Prostate gland (tissue), 2 donors: Measurements from ENCODE around the gene STAC2. TPM values are rescaled to one million over a fixed set of nuclear protein-coding genes. Genes with fewer than 3 reads are reported as not detected.
A peak's percentile ranks its signal among the peaks of the same experiment; 100 is the strongest.

Experiments used
- DNase-seq: peaks from one replicate; pipeline ENCODE4 v3.0.0-alpha.2; 2019; ENCODE audit warnings: low spot score
- H3K27ac ChIP-seq, 2 donors: fragments of 200-600 bp; sonication (generic); 2 replicates each; pipeline ENCODE4 v1.5.1; 2017 to 2019
- H3K27me3 ChIP-seq: fragments of 200-600 bp; sonication (generic); replicated peaks from 2 replicates; pipeline ENCODE4 v1.5.1; 2019; ENCODE audit not compliant: insufficient read depth
- H3K36me3 ChIP-seq, 2 donors: fragments of 200-600 bp; sonication (generic); 1 replicate in 1 of 2; 2 replicates in 1 of 2; pipeline versions ENCODE4 v1.5.1 to v1.8.1; 2017 to 2019
- H3K4me1 ChIP-seq: fragments of 200-600 bp; sonication (generic); replicated peaks from 2 replicates; pipeline ENCODE4 v1.5.1; 2019
- H3K4me3 ChIP-seq, 2 donors: fragments of 200-600 bp; sonication (generic); 2 replicates each; pipeline ENCODE4 v1.5.1; 2017 to 2019
- H3K9me3 ChIP-seq: fragments of 200-600 bp; sonication (generic); 2 replicates; pipeline ENCODE4 v1.5.1; 2017
- CTCF ChIP-seq, 4 experiments: fragments of 200-600 bp in 2 of 4; fragments of 450-650 bp in 2 of 4; sonication (generic) in 2 of 4; IDR thresholded peaks; 1 replicate in 3 of 4; 2 replicates in 1 of 4; pipeline ENCODE4 v1.5.1; 2016 to 2019; ENCODE audit warnings: antibody characterized with exemption in 4 of 4, mild to moderate bottlenecking in 2 of 4, moderate library complexity in 2 of 4
- POLR2A ChIP-seq: fragments of 450-650 bp; IDR thresholded peaks from one replicate; pipeline ENCODE4 v1.6.1; 2016; ENCODE audit warnings: antibody characterized with exemption, mild to moderate bottlenecking
- POLR2AphosphoS5 ChIP-seq: sonication (generic); formaldehyde crosslinking; IDR thresholded peaks from one replicate; pipeline ENCODE4 v1.6.1; 2017; ENCODE audit warnings: antibody characterized with exemption
- WGBS: methylation state at CpG from one replicate; pipeline ENCODE4 v1.1.5; 2018; 5-methylcytosine and 5-hydroxymethylcytosine counted together
- intact Hi-C: fragments of 100-400 bp; cut with DNase I; formaldehyde crosslinking; loops from one replicate; pipeline ENCODE4 v1.14.2; 2022
- total RNA-seq, 2 donors: library from RNA; depleted of rRNA; stranded (reverse); fragments of >200 nt; gene quantifications; one replicate each; pipeline ENCODE4 v1.1.0, GENCODE V29; 2016

Gene STAC2
- total RNA-seq, 2 donors from 2014 or later, result 3.9 to 4.8 TPM

GRCh38 chr17:39200070-39200879, 25.5 kb downstream of the STAC2 start, which contains the start of gene RPL19:
Gene RPL19, plus strand, starts transcription at chr17:39200283. Its CDS starts 62 bp downstream, at chr17:39200345.
- 0% methylated on average over 43 of the region's 52 CpGs for WGBS
- peaks cover 11 to 22% of the 10 kb centered on the region in 2 donors for H3K36me3 ChIP-seq
- H3K4me3 ChIP-seq, result peak within 1 kb of the TSS; percentile 77 to 88
- H3K27ac ChIP-seq, result peak within 1 kb of the TSS; percentile 95 to 96
- no peaks in the 10 kb centered on the region for H3K27me3 ChIP-seq
- TF ChIP-seq POLR2AphosphoS5, result peak; percentile 70
- no peak for TF ChIP-seq CTCF (IDR thresholded peaks at IDR 0.05)
- no peak for TF ChIP-seq POLR2A
- peaks cover 6% of the 10 kb centered on the region for H3K4me1 ChIP-seq
- intact Hi-C loops, result no loop called here
- peak; percentile 62 for DNase-seq
- no peaks in the 10 kb centered on the region for H3K9me3 ChIP-seq

DNA sequence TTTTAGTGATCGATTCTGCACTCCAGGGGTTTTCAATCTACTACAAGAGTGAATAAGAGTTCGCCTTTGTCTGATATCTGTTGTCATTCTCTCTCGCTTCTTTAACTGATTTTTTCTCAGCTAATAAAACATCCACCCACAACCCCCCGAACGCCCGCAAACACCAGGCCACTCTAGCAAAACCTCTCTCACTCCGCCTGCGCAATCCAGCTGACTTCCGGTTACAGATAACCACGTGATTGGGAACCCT, 26.0 kb downstream of the STAC2 start:
- Histone ChIP-seq H3K4me3 (peak overlapping the region; percentile 77 to 88), H3K36me3 (peaks cover 11 to 20% of the 10 kb centered on the region in 2 donors), H3K9me3 (no peaks in the 10 kb centered on the region), H3K27me3 (no peaks in the 10 kb centered on the region), H3K4me1 (peaks cover 6% of the 10 kb centered on the region), H3K27ac (peak overlapping the region; percentile 95 to 96)
- under 1% methylated on average over 10 of the region's 10 CpGs for WGBS
- TF ChIP-seq POLR2A (no peak), POLR2AphosphoS5 (peak; percentile 99)
- intact Hi-C loops, result no loop called here
- DNase-seq, result peak; percentile 91

DNA sequence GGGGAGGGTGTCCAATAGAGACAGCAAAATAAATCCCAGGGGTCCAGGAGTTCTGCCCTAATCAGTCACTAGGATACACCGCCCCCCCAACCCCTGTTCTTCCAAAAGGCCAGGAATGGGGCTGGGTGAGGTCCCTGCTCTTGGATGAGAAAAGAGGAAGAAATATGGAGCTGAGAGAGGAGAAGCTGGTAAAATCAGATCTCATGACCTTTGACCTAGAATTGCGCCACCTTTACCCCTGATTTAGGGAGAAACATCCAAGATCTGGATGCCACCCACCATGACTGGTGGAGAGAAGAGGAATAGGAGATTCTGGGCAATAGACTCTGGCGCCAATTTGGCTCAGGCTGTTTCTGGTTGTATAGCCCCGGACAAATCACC, 27.6 kb downstream of the STAC2 start:
- intact Hi-C loops, result no loop called here
- 68% methylated on average over 4 of the region's 4 CpGs for WGBS
- no peak overlapping the region for H3K4me3 ChIP-seq
- peaks cover 0 to 8% of the 10 kb centered on the region in 2 donors for H3K36me3 ChIP-seq
- H3K4me1 ChIP-seq, result peaks cover 6% of the 10 kb centered on the region
- H3K9me3 ChIP-seq, result no peaks in the 10 kb centered on the region
- DNase-seq, result no peak
- no peak for TF ChIP-seq CTCF (IDR thresholded peaks at IDR 0.05)
- TF ChIP-seq POLR2A, result no peak
- TF ChIP-seq POLR2AphosphoS5, result no peak
- H3K27ac ChIP-seq, result peak overlapping the region; percentile 61 to 75
- H3K27me3 ChIP-seq, result no peaks in the 10 kb centered on the region

- DNase-seq, result peak; percentile 56
- WGBS, result under 1% methylated on average over 47 of the region's 55 CpGs
- Histone ChIP-seq H3K27me3 (no peaks in the 10 kb centered on the region), H3K9me3 (no peaks in the 10 kb centered on the region), H3K4me3 (peak within 1 kb of the TSS; percentile 60 to 67), H3K27ac (peak within 1 kb of the TSS; percentile 61 to 75), H3K4me1 (peaks cover 6% of the 10 kb centered on the region), H3K36me3 (peaks cover 0 to 4% of the 10 kb centered on the region in 2 donors)
- intact Hi-C loops, result loop anchor here (2.0 kb wide), 1 partner anchor 43 kb away; no protein-coding TSS in a partner anchor
- TF ChIP-seq CTCF (IDR thresholded peaks at IDR 0.05) (no peak), POLR2AphosphoS5 (peak; percentile 40), POLR2A (peak; percentile 63)
These were observed 28.2 kb downstream of the STAC2 start, which contains the start of gene CACNB1 for GRCh38 chr17:39197380-39198185. Gene CACNB1, minus strand, starts transcription at chr17:39197669. Its CDS starts 174 bp downstream, at chr17:39197495.

- Histone ChIP-seq H3K27ac (peak overlapping the region; percentile 61 to 75), H3K36me3 (no peaks in the 10 kb centered on the region), H3K4me3 (peak overlapping the region; percentile 60 to 67), H3K4me1 (peaks cover 4% of the 10 kb centered on the region), H3K9me3 (no peaks in the 10 kb centered on the region), H3K27me3 (no peaks in the 10 kb centered on the region)
- WGBS, result 1% methylated on average over 30 of the region's 30 CpGs
- intact Hi-C loops, result loop anchor here (2.0 kb wide), 1 partner anchor 42 kb away; no protein-coding TSS in a partner anchor
- DNase-seq, result no peak
- TF ChIP-seq CTCF (IDR thresholded peaks at IDR 0.05), result no peak
These were observed 28.9 kb downstream of the STAC2 start for GRCh38 chr17:39196808-39197291.
